Activated naive CD4-positive, alpha-beta T cell treated with anti-CD3 and anti-CD28 coated beads, Interleukin-2, amount 50 U/mL, for 16 hours (primary cell): ENCODE results near the gene SLC6A9.

Source experiments
- DNase-seq: peaks from one replicate; pipeline ENCODE4 v3.0.0-alpha.2; 2020

SLC6A9 gene

GRCh38 chr1:44031252-44032169 is at the start of gene SLC6A9:
Gene SLC6A9 (minus strand): TSS chr1:44031462. CDS start chr1:44024277, 7,185 bp downstream.
- peak; percentile 77 for DNase-seq

DNA sequence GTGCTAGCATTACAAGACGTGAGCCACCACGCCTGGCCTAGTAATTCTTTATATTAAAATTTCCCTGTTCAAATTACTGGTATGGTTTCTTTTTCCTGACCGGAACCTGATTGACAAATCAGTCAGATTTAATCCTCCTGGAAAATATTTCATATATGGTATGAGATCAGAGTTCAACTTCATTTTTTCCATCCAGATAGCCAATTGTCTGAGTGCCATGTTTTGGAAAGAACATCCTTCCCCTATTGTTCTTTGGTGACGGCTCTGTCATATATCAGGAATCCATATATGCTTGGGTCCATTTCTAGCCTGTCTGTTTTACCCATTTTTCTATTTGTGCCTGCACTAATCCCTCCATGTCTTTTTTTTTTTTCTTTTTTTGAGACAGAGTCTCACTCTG is 48.3 kb upstream of the SLC6A9 start:
- no peak for DNase-seq

DNA sequence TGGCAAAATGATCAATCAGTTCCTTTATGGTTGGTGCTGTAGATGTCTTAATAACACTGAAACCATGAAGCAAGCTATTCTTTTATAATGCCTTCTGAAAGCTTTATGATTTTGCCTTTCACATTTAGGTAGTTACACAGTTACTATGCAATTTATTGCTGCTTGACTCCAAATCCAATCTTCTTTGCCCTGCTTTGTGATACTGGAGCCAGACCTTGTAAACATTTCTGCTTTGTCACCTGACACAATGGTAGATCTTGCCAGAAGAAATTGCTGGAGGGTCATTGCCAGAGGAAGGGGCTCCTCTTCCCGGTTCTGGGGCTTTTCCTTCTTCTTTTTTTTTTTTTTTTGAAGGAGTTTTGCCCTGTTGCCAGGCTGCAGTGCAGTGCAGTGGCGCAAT is 46.8 kb upstream of the SLC6A9 start:
- no peak for DNase-seq

- DNase-seq: no peak
These were observed 46.2 kb upstream of the SLC6A9 start for GRCh38 chr1:44077421-44077820.

- no peak for DNase-seq
These were observed 44.8 kb upstream of the SLC6A9 start for GRCh38 chr1:44076066-44076465.

DNA sequence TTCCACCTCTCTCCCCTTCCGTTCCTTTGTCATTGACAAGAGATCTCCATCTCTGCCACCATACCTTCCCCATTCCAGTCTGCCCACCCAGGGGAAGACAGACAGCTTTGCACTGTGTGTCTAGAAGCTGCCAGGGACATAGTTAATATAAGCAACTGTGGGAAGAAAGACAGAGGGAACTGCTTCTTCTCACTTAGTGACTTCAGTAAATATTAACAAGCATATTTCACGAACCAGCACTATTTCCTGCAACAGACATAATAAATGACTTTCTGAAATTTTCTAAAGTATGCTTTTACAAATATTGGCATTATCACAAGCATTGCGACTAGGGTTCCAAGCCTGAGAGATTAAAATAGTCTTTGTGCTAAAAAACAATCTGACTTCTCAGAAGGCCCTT is 43.2 kb upstream of the SLC6A9 start:
- DNase-seq: no peak

DNA sequence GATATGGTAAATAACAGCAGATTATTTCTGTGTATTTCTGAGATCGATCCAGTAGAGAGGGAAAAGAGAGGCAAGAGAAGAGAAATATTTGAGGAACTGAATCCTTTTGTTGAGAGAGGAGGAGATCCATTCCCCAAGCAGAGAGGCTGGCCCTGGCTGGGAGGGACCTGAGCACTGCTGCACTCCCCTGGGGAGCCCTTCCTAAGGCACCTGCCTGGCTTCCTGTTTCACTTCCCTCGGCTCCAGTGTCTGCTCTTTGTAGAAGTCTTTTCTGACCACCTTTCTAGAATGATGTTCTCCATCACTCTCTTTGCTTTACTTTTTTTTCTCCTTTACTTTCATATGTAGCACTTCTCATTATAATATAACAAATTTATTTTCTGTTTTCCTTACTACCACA is 42.3 kb upstream of the SLC6A9 start:
- no peak for DNase-seq

DNA sequence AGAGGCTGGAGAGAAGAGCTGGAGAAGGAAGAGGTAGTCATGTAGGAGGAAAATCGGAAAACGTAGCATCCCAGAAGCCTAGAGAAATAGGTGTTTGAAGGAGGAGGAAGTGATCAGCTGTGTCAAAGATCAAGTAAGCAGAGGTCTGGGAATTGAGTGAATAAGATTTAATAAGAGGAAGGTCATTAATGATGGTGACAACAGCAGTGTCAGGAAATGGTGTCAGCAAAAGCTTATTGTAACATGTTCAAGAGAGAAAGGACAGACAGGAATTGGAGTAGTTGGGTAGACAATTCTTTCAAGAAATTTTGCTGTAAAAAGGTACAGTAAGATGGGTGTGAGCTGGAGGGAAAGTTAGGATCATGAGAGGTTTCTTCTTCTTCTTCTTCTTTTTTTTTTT is 41.6 kb upstream of the SLC6A9 start:
- DNase-seq: no peak

DNA sequence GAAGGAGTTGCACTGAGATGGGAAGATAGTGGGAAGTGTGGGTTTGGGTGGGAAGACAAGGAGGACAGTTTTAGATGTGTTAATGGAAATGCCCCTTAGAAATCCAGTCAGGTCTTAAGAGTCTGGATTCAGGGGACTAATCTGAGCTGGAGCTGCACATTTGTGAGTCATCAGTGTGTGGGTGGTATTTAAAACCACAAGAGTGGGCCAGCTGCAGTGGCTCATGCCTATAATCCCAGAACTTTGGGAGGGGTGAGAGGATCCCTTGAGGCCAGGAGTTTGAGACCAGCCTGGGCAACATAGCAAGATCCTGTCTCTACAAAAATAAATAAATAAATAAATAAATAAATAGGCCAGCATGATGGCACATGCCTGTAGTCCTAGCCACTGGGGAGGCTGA is 40.9 kb upstream of the SLC6A9 start:
- DNase-seq: no peak

GRCh38 chr1:44071461-44071860 is 40.2 kb upstream of the SLC6A9 start:
- DNase-seq: no peak

- no peak for DNase-seq
These were observed 37.2 kb upstream of the SLC6A9 start for GRCh38 chr1:44068442-44068921.

DNA sequence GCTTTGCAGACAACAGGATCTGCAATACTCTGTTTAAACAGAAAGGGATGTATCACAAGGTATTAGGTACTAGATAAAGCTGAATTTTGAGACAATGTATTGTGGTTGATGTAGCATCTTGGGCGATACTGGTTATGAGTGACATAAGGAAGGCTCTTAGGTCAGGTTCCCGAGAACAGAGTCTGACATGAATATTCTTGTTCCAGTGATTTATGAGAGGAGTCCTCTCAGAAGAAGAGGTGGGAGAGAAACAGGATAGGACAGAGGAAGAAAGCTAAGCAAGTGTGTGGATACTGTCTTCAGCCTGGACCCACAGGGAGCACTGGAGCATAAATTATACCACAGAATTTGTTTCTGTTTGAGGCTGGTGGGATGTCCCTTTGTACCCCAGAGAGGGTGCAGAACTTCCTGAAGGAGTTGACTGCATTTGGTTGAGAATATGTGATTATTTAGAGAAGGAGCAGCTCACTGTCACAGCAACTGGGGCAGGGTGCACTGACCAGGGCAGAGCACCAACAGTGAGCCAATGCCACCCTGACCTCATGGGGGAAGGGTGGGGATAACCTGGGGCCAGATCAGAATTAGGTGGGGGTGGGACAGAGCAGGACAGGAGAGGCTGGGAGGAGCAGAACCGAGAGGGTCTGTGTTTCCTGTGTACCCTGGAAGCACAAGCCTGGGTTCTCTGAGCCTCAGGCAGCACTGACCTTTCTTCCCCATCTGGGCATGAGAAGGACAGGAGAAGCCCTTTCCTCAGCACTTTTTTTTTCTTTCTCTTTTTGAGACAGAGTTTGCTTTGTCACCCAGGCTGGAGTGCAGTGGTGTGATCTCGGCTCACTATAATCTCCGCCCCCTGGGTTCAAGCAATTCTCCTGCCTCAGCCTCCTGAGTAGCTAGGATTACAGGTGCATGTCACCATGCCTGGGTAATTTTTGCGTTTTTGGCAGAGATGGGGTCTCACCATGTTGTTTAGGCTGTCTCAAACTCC is 36.3 kb upstream of the SLC6A9 start:
- no peak for DNase-seq

DNA sequence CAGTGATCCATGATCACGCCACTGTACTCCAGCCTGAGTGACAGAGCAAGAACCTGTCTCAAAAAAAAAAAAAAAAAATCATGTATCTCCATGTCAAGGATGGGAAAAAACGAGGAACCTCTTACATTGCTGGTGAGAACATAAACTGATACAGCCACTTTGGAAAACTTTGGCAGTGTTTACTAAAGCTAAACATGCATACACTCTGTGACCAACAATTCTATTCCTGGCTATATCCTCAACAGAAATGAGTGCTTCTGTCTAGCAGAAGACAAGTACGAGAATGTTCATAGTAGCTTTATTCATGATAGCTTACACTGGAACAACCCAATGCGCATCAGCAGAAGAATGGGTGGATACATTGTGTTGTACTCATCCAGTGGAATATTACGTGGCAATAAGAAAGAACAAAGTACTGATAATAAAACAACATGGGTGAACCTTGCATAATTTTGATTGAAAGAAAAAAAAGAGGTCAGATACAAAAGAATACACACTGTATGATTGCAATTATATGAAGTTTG is 31.5 kb upstream of the SLC6A9 start:
- DNase-seq: no peak

GRCh38 chr1:44061857-44062256 is 30.6 kb upstream of the SLC6A9 start:
- DNase-seq: no peak

- DNase-seq: no peak
These were observed 29.6 kb upstream of the SLC6A9 start for GRCh38 chr1:44060830-44061267.

DNA sequence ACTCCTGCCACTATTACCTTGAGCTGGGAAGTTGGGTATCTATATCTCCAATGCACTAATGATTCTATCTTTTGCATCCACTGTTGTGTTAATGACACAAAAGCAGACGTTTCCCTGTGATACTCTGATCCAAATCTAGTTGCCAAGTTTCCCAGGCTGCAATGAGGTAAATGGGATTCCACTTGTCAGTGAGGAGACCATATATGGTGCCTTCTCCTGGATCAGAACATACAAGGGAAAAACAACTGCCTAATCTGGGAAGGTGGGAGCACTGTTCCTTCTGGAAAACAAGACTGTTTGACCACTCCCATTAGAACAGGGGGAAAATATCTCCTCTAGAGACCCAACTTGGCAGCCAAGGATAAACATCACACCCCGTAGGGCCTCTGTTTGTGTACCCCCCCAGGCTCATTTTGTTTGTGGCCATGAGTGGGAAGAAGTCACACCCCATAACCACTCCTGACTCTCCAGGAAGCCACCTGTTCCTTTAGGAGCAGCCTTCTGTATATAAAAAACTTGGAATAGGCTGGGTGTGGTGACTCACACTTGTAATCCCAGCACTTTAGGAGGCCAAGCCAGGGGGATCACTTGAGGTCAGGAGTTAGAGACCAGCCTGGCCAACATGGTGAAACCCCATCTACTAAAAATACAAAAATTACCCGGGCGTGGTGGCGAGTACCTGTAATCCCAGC is 28.5 kb upstream of the SLC6A9 start:
- no peak for DNase-seq

DNA sequence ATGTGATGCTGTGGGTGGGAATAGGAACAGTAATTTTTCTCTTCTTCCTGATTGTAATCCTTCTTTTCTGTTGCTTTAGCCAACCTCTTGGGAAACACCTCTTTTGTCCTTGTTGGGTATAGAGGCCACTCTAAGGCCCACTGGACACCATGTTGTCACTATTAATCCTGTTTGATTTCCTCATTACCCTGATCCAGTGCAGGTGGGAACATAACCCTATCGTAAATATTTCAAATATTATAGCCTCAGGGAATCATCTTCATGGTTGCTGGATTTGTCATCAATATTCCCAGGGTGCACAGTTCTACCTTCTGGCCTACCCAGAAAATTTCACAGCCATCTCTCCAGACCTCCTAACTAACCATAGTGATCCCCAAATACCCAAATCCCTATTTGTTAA is 27.9 kb upstream of the SLC6A9 start:
- DNase-seq: no peak

DNA sequence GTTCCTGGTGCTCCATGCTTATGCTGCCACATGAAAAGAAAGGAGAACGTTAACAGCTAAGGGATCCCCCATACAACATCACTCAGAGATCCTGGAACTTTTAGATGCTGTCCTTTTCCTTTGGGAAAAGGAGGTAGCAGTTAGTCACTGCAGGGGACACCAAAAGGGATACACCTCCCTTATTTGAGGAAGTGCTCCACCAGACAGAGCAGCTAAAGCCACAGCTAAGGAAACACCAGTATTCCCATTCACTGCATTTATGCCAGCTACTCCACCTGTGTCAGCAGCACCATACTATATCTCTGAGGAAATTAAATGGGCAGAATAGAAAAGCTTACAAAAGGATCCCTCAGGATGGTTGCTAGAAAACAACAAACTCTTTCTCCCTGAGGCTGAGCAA is 26.0 kb upstream of the SLC6A9 start:
- no peak for DNase-seq

DNA sequence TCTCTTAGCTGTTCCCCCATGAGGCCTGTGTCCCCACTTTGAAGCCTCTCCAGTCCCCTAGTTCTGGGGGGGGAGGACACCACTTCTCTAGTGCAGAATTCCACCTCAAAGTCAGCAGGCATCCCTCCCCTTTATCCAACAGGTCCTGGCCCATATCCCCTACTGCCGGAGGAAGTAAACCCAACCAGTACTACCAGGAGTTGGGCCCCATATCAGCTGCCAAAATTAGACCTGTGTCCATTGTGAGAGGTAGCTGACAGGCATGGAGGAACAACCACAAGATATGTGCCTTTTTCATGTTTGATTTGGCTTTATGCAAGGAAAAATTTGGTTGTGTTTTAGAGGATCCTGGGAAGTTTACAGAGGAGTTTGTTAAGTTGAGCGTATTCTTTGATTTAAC is 22.1 kb upstream of the SLC6A9 start:
- no peak for DNase-seq

DNA sequence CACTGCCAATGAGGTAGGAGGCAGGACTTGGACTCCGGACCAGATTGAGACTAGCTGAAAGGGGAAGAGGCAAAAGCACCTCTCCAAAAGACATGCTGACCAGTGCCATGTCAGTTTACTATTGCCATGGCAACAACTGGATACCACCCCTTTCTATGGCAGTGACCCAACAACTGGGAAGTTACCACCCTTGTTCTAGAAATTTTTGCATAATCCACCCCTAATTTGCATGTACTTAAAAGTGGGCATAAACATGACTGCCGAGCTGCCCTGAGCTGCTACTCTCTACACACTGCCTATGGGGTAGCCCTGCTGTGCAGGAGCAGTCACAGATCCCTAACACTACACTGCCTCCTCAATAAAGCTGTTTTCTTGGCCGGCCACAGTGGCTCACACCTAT is 19.0 kb upstream of the SLC6A9 start:
- no peak for DNase-seq

DNA sequence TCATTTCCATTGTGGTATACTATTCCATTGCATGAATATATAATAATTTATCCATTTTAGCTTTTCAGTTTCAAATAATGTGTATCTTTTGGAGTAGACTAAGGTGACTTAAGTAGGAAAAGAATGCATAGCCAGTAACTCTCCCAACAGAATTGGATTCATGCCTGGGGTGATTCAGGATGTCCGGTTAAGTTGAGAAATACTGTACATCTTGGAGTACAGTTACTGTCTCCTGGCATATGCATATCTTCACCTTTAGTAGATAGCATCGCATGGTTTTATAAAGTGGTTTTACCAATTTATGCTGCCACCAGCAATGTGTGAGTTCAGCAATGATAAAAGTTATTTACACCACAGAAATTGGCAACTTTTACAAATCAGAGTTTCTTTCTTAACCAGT is 18.6 kb upstream of the SLC6A9 start:
- DNase-seq: no peak

- DNase-seq: no peak
These were observed 17.4 kb upstream of the SLC6A9 start for GRCh38 chr1:44048532-44049215.
